Gastrocnemius medialis (tissue), 4 donors: ENCODE results near the gene PRPSAP2. TPM values are rescaled to one million over a fixed set of nuclear protein-coding genes. Genes with fewer than 3 reads are reported as not detected.
"Not testable (repeated sequence)": the region's sequence is repeated elsewhere in the genome, so short reads cannot be mapped to it uniquely, and the experiment has no call there.

Source experiments
- ATAC-seq, 2 donors: fragments of 150-250 bp; one replicate each; pipeline ENCODE4 v1.9.1; 2016
- DNase-seq, 2 donors: peaks; one replicate each; pipeline ENCODE4 v3.0.0-alpha.2; 2019
- H3K27ac ChIP-seq, 4 donors: fragments of 200-600 bp; sonication (generic); 1 replicate in 1 of 4; 2 replicates in 3 of 4; pipeline ENCODE4 v1.5.1; 2016 to 2018; ENCODE audit warnings: mild to moderate bottlenecking in 2 of 4, moderate library complexity in 1 of 4
- H3K27me3 ChIP-seq, 3 donors: fragments of 200-600 bp; sonication (generic) in 2 of 3; 1 replicate in 1 of 3; 2 replicates in 2 of 3; pipeline versions ENCODE4 v1.5.1 to v1.6.0; 2016 to 2019; ENCODE audit warnings: mild to moderate bottlenecking in 1 of 3, moderate library complexity in 1 of 3
- H3K36me3 ChIP-seq, 2 donors: fragments of 200-600 bp; sonication (generic) in 1 of 2; one replicate each; pipeline ENCODE4 v1.5.1; 2017 to 2018
- H3K4me1 ChIP-seq, 2 donors: fragments of 200-600 bp; sonication (generic) in 1 of 2; one replicate each; pipeline ENCODE4 v1.5.1; 2016 to 2017; ENCODE audit warnings: mild to moderate bottlenecking in 2 of 2
- H3K4me3 ChIP-seq, 4 donors: fragments of 200-600 bp; sonication (generic) in 3 of 4; 1 replicate in 1 of 4; 2 replicates in 3 of 4; pipeline ENCODE4 v1.5.1; 2016 to 2019; ENCODE audit warnings: mild to moderate bottlenecking in 2 of 4
- H3K9me3 ChIP-seq, 3 donors: fragments of 200-600 bp; sonication (generic) in 2 of 3; 1 replicate in 1 of 3; 2 replicates in 2 of 3; pipeline ENCODE4 v1.5.1; 2016 to 2019
- CTCF ChIP-seq, 5 experiments: fragments of 450-650 bp in 3 of 5; fragments of 200-600 bp in 2 of 5; sonication (generic) in 2 of 5; IDR thresholded peaks in 4 of 5; conservative IDR thresholded peaks in 1 of 5; 1 replicate in 4 of 5; 2 replicates in 1 of 5; pipeline ENCODE4 v1.5.1; 2016 to 2019; ENCODE audit warnings: antibody characterized with exemption in 5 of 5, mild to moderate bottlenecking in 3 of 5, moderate library complexity in 3 of 5
- POLR2A ChIP-seq, 2 donors: fragments of 450-650 bp; IDR thresholded peaks; one replicate each; pipeline ENCODE4 v1.6.1; 2017; ENCODE audit warnings: antibody characterized with exemption in 2 of 2, mild to moderate bottlenecking in 2 of 2, moderate library complexity in 2 of 2
- in situ Hi-C, 4 donors: fragments of 200-750 bp; cut with MboI; loops; one replicate each; pipeline versions ENCODE4 v1.15.0 to v1.8.0; 2017; ENCODE audit warnings: low sequenced_read_pairs in 4 of 4
- intact Hi-C: fragments of 100-400 bp; cut with DNase I; formaldehyde crosslinking; loops from one replicate; pipeline ENCODE4 v1.15.1; 2023; ENCODE audit warnings: low total_unique reads
- total RNA-seq, 4 donors: library from RNA; depleted of rRNA; stranded (reverse); fragments of >200 nt; gene quantifications; one replicate each; pipeline versions ENCODE4 v1.1.0 to v1.2.3, GENCODE V29; 2016

Gene PRPSAP2
- total RNA-seq, 4 donors from 2014 or later = 7.9 to 15.8 (median 10.3) TPM

GRCh38 chr17:18955009-18955408 lies 97.1 kb downstream of the PRPSAP2 start:
- DNase-seq = no peak
- H3K4me3 ChIP-seq = no peak overlapping the region
- H3K27me3 ChIP-seq = peaks cover 5 to 8% (median 8%) of the 10 kb centered on the region in 3 donors
- no peak for ATAC-seq
- H3K36me3 ChIP-seq = no peaks in the 10 kb centered on the region
- no peak overlapping the region for H3K27ac ChIP-seq
- intact Hi-C loops = no loop called here
- no peaks in the 10 kb centered on the region for H3K4me1 ChIP-seq
- no peaks in the 10 kb centered on the region for H3K9me3 ChIP-seq
- in situ Hi-C loops = no loop called here
- TF ChIP-seq CTCF (IDR thresholded peaks at IDR 0.05 in 4 of 5, conservative IDR thresholded peaks at IDR 0.05 in 1 of 5) (no peak), POLR2A (IDR thresholded peaks at IDR 0.05) (no peak)

DNA sequence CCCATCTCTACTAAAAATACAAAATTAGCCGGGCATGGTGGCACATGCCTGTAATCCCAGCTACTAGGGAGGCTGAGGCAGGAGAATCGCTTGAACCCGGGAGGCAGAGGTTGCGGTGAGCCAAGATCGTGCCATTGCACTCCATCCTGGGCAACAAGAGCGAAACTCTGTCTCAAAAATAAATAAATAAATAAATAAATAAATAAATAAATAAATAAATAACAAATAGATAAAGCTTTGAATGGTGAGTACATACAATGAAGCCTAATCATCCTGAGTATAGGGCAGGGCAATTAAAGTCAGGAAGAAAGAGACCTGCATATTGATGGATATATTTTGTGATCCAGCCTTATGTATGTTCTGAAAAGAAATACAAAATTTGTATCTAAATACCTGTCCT lies 98.1 kb downstream of the PRPSAP2 start:
- H3K27me3 ChIP-seq, H3K36me3 ChIP-seq, H3K27ac ChIP-seq, ATAC-seq, intact Hi-C loops, H3K9me3 ChIP-seq, DNase-seq, H3K4me1 ChIP-seq, in situ Hi-C loops, H3K4me3 ChIP-seq: not testable (repeated sequence)

DNA sequence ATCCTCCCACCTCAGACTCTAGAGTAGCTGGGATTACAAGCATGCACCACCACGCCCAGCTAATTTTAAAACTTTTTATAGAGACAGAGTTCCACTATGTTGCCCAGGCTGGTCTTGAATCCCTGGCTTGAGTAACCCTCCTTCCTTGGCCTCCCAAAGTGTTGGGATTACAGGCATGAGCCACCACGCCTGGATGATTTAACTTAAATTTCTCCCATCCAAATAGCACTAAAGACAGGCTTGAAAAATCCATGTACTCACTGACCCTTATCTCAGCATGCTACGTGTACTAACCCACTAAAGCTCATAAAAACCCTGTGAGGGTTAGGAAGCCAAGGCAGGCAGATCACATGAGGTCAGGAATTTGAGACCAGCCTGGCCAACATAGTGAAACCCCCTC lies 98.7 kb downstream of the PRPSAP2 start:
- ATAC-seq (no peak), DNase-seq (no peak)
- intact Hi-C loops (no loop called here), in situ Hi-C loops (no loop called here)
- no peaks in the 10 kb centered on the region for H3K27me3 ChIP-seq
- H3K27ac ChIP-seq = no peak overlapping the region
- no peaks in the 10 kb centered on the region for H3K4me1 ChIP-seq
- no peaks in the 10 kb centered on the region for H3K36me3 ChIP-seq
- H3K9me3 ChIP-seq = no peaks in the 10 kb centered on the region
- no peak overlapping the region for H3K4me3 ChIP-seq
- TF ChIP-seq POLR2A (IDR thresholded peaks at IDR 0.05) (no peak), CTCF (IDR thresholded peaks at IDR 0.05 in 4 of 5, conservative IDR thresholded peaks at IDR 0.05 in 1 of 5) (no peak)

- ATAC-seq (no peak), DNase-seq (no peak)
- intact Hi-C loops = no loop called here
Observed at GRCh38 chr17:18957831-18958230, 99.9 kb downstream of the PRPSAP2 start.

GRCh38 chr17:18958611-18959010 lies 100.7 kb downstream of the PRPSAP2 start:
- no peaks in the 10 kb centered on the region for H3K4me1 ChIP-seq
- ATAC-seq (no peak), DNase-seq (no peak)
- intact Hi-C loops = no loop called here
- no peaks in the 10 kb centered on the region for H3K27me3 ChIP-seq
- no peak overlapping the region for H3K27ac ChIP-seq
- in situ Hi-C loops = no loop called here
- H3K4me3 ChIP-seq = no peak overlapping the region
- TF ChIP-seq CTCF (IDR thresholded peaks at IDR 0.05 in 4 of 5, conservative IDR thresholded peaks at IDR 0.05 in 1 of 5) = no peak
- no peak for TF ChIP-seq POLR2A (IDR thresholded peaks at IDR 0.05)
- no peaks in the 10 kb centered on the region for H3K9me3 ChIP-seq
- no peaks in the 10 kb centered on the region for H3K36me3 ChIP-seq

More at GRCh38 chr17:18957831-18958230, 99.9 kb downstream of the PRPSAP2 start:
- no peaks in the 10 kb centered on the region for H3K4me1 ChIP-seq
- no peak for TF ChIP-seq CTCF (IDR thresholded peaks at IDR 0.05 in 4 of 5, conservative IDR thresholded peaks at IDR 0.05 in 1 of 5)
- no peak for TF ChIP-seq POLR2A (IDR thresholded peaks at IDR 0.05)
- H3K4me3 ChIP-seq = no peak overlapping the region
- in situ Hi-C loops = no loop called here
- H3K27ac ChIP-seq = no peak overlapping the region
- no peaks in the 10 kb centered on the region for H3K36me3 ChIP-seq
- H3K27me3 ChIP-seq = no peaks in the 10 kb centered on the region
- no peaks in the 10 kb centered on the region for H3K9me3 ChIP-seq
